ENCODE results near the gene GRIN2D. TPM values are rescaled to one million over a fixed set of nuclear protein-coding genes. Genes with fewer than 3 reads are reported as not detected.

Gene GRIN2D
- polyA plus RNA-seq, 1 of the 3 experiments (the other 2 are of a cell fraction), result 0.92 TPM

GRCh38 chr19:48436586-48436985, 43.1 kb downstream of the GRIN2D start:
- peak; percentile 22 for DNase-seq
- 72% methylated on average over 5 of the region's 5 CpGs for WGBS (ENCODE audit: low lambda C conversion rate)
- Histone ChIP-seq H3K9ac (no peak overlapping the region), H3K9me2 (no peaks in the 10 kb centered on the region), H3K79me2 (ENCODE audit: insufficient read depth) (no peaks in the 10 kb centered on the region), H3K27ac (ENCODE audit: low read depth in 2 of 2, low read length in 1 of 2) (no peak overlapping the region), H3K4me2 (no peak overlapping the region), H4K20me1 (ENCODE audit: insufficient read depth) (no peaks in the 10 kb centered on the region), H3K9me3 (no peaks in the 10 kb centered on the region), H3K36me3 (replicated peaks in 1 of 2; ENCODE audit: control insufficient read depth in 1 of 2, insufficient read depth in 2 of 2, low read length in 1 of 2) (no peaks in the 10 kb centered on the region), H3F3A (replicated peaks; ENCODE audit: insufficient read depth) (no peaks in the 10 kb centered on the region), H3K4me1 (ENCODE audit: control insufficient read depth in 1 of 2, insufficient read depth in 2 of 2, low read depth in 1 of 2, low read length in 1 of 2) (no peaks in the 10 kb centered on the region), H3K27me3 (ENCODE audit: insufficient read depth) (no peaks in the 10 kb centered on the region), H3K4me3 (ENCODE audit: low read depth in 2 of 2, low read length in 1 of 2) (no peak overlapping the region), H2AFZ (ENCODE audit: low read depth) (no peak overlapping the region)
- POLR2A ChIA-PET, result no interaction called here
- TF ChIP-seq RFX5 (IDR thresholded peaks at IDR 0.05; ENCODE audit: low read length) (no peak), CTCF (IDR thresholded peaks at IDR 0.05) (no peak), MAX (IDR thresholded peaks at IDR 0.05; ENCODE audit: low read depth) (no peak), MEF2A (IDR thresholded peaks at IDR 0.05; ENCODE audit: borderline replicate concordance, low read depth) (no peak), TAF1 (IDR thresholded peaks at IDR 0.05; ENCODE audit: borderline replicate concordance, low read depth, low read length) (no peak), CHD2 (IDR thresholded peaks at IDR 0.05; ENCODE audit: low read length, partially characterized antibody) (no peak), EP300 (IDR thresholded peaks at IDR 0.05; ENCODE audit: borderline replicate concordance in 1 of 2, low read depth in 1 of 2, low read length in 1 of 2) (no peak), POLR2AphosphoS5 (IDR thresholded peaks at IDR 0.05; ENCODE audit: low read depth, low read length) (no peak), TCF12 (IDR thresholded peaks at IDR 0.05) (no peak), NRF1 (IDR thresholded peaks at IDR 0.05; ENCODE audit: low read depth, low read length) (no peak), RAD21 (IDR thresholded peaks at IDR 0.05; ENCODE audit: low read length) (no peak), FOXM1 (IDR thresholded peaks at IDR 0.05; ENCODE audit: low read depth) (no peak), GATA2 (CRISPR knock-in tag; IDR thresholded peaks at IDR 0.05) (no peak), REST (IDR thresholded peaks at IDR 0.05; ENCODE audit: low read depth, low read length) (no peak), ELF1 (IDR thresholded peaks at IDR 0.05) (no peak), USF2 (IDR thresholded peaks at IDR 0.05; ENCODE audit: borderline replicate concordance, low read depth, low read length) (no peak)
- TF ChIP-seq, protein P1, sequence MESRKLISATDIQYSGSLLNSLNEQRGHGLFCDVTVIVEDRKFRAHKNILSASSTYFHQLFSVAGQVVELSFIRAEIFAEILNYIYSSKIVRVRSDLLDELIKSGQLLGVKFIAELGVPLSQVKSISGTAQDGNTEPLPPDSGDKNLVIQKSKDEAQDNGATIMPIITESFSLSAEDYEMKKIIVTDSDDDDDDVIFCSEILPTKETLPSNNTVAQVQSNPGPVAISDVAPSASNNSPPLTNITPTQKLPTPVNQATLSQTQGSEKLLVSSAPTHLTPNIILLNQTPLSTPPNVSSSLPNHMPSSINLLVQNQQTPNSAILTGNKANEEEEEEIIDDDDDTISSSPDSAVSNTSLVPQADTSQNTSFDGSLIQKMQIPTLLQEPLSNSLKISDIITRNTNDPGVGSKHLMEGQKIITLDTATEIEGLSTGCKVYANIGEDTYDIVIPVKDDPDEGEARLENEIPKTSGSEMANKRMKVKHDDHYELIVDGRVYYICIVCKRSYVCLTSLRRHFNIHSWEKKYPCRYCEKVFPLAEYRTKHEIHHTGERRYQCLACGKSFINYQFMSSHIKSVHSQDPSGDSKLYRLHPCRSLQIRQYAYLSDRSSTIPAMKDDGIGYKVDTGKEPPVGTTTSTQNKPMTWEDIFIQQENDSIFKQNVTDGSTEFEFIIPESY (IDR thresholded peaks at IDR 0.05; ENCODE audit: borderline replicate concordance, low read depth), result no peak
- CTCF ChIA-PET, result interaction anchor here (2.9 kb wide), 1 partner anchor 9 kb away, joined by 10 read pairs; the partner anchor contains the start of gene GRWD1
